ENCODE data around the gene HIPK2. TPM values are rescaled to one million over a fixed set of nuclear protein-coding genes. Genes with fewer than 3 reads are reported as not detected.

The HIPK2 gene
- total RNA-seq, 1 donor from 2014 or later: 47.2 TPM

GRCh38 chr7:139600306-139600705 is 177.5 kb downstream of the HIPK2 start:
- TF ChIP-seq, protein P1, sequence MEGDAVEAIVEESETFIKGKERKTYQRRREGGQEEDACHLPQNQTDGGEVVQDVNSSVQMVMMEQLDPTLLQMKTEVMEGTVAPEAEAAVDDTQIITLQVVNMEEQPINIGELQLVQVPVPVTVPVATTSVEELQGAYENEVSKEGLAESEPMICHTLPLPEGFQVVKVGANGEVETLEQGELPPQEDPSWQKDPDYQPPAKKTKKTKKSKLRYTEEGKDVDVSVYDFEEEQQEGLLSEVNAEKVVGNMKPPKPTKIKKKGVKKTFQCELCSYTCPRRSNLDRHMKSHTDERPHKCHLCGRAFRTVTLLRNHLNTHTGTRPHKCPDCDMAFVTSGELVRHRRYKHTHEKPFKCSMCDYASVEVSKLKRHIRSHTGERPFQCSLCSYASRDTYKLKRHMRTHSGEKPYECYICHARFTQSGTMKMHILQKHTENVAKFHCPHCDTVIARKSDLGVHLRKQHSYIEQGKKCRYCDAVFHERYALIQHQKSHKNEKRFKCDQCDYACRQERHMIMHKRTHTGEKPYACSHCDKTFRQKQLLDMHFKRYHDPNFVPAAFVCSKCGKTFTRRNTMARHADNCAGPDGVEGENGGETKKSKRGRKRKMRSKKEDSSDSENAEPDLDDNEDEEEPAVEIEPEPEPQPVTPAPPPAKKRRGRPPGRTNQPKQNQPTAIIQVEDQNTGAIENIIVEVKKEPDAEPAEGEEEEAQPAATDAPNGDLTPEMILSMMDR (IDR thresholded peaks at IDR 0.05; ENCODE audit: unreplicated experiment): no peak
- no peak for DNase-seq (ENCODE audit: low spot score)
- H3K27me3 Mint-ChIP-seq (ENCODE audit: unreplicated experiment): no peaks in the 10 kb centered on the region
- no peak overlapping the region for H3K4me3 Mint-ChIP-seq (ENCODE audit: unreplicated experiment)
- H3K27ac Mint-ChIP-seq (ENCODE audit: unreplicated experiment): no peak overlapping the region
- H3K9me3 Mint-ChIP-seq (ENCODE audit: unreplicated experiment): no peaks in the 10 kb centered on the region
- peaks cover 13% of the 10 kb centered on the region for H3K36me3 Mint-ChIP-seq (ENCODE audit: low read depth, unreplicated experiment)
- peaks cover 6% of the 10 kb centered on the region for H3K4me1 Mint-ChIP-seq (ENCODE audit: unreplicated experiment)

DNA sequence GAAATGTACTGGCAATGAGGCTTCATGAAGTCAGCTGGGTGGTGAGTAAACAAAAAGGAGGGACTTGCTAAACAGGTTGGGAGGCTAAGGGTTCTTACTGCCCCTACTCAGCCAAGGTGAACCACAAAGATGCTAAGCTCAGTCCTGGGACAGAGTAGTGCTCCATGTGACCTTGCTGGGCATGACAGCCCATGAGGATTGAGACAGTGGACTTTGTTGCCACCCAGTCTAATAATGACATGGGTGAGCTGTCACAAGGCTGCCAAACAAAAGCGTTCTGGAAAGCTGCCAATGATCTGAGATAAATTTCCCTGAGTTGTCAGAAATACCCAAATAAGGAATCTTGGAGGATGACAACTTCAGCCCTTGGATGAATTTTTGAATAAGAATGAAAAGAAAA is 179.2 kb downstream of the HIPK2 start:
- no peaks in the 10 kb centered on the region for H3K27me3 Mint-ChIP-seq (ENCODE audit: unreplicated experiment)

GRCh38 chr7:139597028-139597427 is 180.8 kb downstream of the HIPK2 start:
- Mint-ChIP-seq H3K27me3 (ENCODE audit: unreplicated experiment) (no peaks in the 10 kb centered on the region), H3K4me1 (ENCODE audit: unreplicated experiment) (peaks cover 6% of the 10 kb centered on the region), H3K4me3 (ENCODE audit: unreplicated experiment) (no peak overlapping the region), H3K36me3 (ENCODE audit: low read depth, unreplicated experiment) (peaks cover 30% of the 10 kb centered on the region), H3K27ac (ENCODE audit: unreplicated experiment) (no peak overlapping the region), H3K9me3 (ENCODE audit: unreplicated experiment) (no peaks in the 10 kb centered on the region)
- no peak for DNase-seq (ENCODE audit: low spot score)
- TF ChIP-seq, protein P1 (IDR thresholded peaks at IDR 0.05; ENCODE audit: unreplicated experiment): no peak

More for the DNA sequence above, 179.2 kb downstream of the HIPK2 start:
- DNase-seq (ENCODE audit: low spot score): no peak
- Mint-ChIP-seq H3K36me3 (ENCODE audit: low read depth, unreplicated experiment) (peaks cover 23% of the 10 kb centered on the region), H3K27ac (ENCODE audit: unreplicated experiment) (no peak overlapping the region), H3K4me3 (ENCODE audit: unreplicated experiment) (no peak overlapping the region), H3K9me3 (ENCODE audit: unreplicated experiment) (no peaks in the 10 kb centered on the region), H3K4me1 (ENCODE audit: unreplicated experiment) (peaks cover 6% of the 10 kb centered on the region)
- TF ChIP-seq, protein P1 (IDR thresholded peaks at IDR 0.05; ENCODE audit: unreplicated experiment): no peak

DNA sequence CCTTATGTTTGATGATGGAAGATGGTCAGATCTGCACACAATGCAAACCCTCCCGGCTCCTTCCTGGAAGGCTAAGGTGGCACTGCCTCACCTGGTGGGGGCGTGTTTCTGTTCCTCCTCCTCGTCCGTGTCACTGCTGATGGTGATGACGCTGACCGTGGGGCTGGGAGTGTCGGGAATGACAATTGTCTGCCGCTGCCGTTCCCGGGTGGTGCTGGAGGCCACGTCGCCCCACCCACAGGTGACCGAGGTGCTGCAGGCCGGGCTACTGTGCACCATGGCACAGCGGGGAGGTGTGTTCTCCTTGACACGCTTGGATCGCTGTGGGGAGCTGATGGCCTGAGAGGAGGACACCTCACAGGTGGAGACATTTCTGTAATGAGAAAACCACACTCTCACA is 181.2 kb downstream of the HIPK2 start:
- Mint-ChIP-seq H3K9me3 (ENCODE audit: unreplicated experiment) (no peaks in the 10 kb centered on the region), H3K27me3 (ENCODE audit: unreplicated experiment) (no peaks in the 10 kb centered on the region), H3K36me3 (ENCODE audit: low read depth, unreplicated experiment) (peaks cover 30% of the 10 kb centered on the region), H3K4me3 (ENCODE audit: unreplicated experiment) (no peak overlapping the region), H3K27ac (ENCODE audit: unreplicated experiment) (no peak overlapping the region), H3K4me1 (ENCODE audit: unreplicated experiment) (peaks cover 6% of the 10 kb centered on the region)
- DNase-seq (ENCODE audit: low spot score): no peak
- TF ChIP-seq, protein P1 (IDR thresholded peaks at IDR 0.05; ENCODE audit: unreplicated experiment): no peak

DNA sequence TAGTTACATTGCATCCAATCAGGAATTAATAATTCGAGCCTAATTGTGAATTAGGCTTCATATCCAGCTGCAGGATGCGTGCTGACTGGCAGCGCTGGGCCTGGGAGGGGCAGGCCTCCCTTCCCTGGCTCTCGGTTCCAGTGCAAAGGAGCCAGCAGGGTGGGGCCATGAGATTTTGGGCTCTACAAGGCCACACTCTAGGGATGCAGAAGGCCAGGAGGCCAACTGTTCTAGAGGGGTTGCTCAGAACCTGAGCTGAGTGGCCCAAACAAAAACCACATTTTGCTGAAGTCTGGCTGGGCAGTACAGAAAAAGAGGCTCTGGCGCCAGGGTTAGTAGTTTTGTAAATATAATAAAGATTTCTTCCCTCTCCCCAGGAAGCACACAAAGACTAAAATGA is 182.0 kb downstream of the HIPK2 start:
- Mint-ChIP-seq H3K27me3 (ENCODE audit: unreplicated experiment) (peaks cover 2% of the 10 kb centered on the region), H3K27ac (ENCODE audit: unreplicated experiment) (no peak overlapping the region), H3K9me3 (ENCODE audit: unreplicated experiment) (no peaks in the 10 kb centered on the region), H3K4me3 (ENCODE audit: unreplicated experiment) (no peak overlapping the region), H3K36me3 (ENCODE audit: low read depth, unreplicated experiment) (peaks cover 30% of the 10 kb centered on the region), H3K4me1 (ENCODE audit: unreplicated experiment) (peaks cover 6% of the 10 kb centered on the region)
- TF ChIP-seq, protein P1 (IDR thresholded peaks at IDR 0.05; ENCODE audit: unreplicated experiment): no peak
- DNase-seq (ENCODE audit: low spot score): no peak

Measured in endothelial cell (in vitro differentiated cells).